ENCODE data around the gene PPP2R5A.

DNA sequence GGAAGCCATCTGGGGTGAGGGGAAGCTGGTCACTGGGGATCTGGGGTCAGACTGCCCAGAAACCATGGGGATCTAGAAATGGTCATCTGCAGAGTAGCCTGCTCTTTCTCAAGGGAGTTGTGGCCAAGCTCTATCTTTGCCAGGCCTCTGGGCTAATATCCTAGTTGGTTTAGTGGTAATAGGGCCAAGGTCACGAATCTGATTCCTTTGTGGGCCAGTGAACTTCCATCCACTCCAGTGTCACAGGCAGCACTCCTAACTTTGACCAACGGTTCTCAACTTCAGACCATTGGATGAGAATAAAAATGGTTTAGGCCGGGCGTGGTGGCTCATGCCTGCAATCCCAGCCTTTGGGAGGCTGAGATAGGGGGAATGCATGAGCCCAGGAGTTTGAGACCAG, 28.1 kb upstream of the PPP2R5A start:
- TF ChIP-seq GATA1 (IDR thresholded peaks at IDR 0.05; ENCODE audit: low read depth, low read length) (no peak), POLR2A (IDR thresholded peaks at IDR 0.05; ENCODE audit: low read length) (no peak)
